Esophagus squamous epithelium (tissue), 5 donors: ENCODE measurements around the gene ZNFX1. TPM values are rescaled to one million over a fixed set of nuclear protein-coding genes. Genes with fewer than 3 reads are reported as not detected.
"Not testable (repeated sequence)": the region's sequence is repeated elsewhere in the genome, so short reads cannot be mapped to it uniquely, and the experiment has no call there.

Source experiments
- DNase-seq: peaks from one replicate; lab custom pipeline; 2025; lab: John Stamatoyannopoulos, UW
- H3K27ac ChIP-seq, 4 donors: fragments of 200-600 bp; sonication (generic); one replicate each; pipeline ENCODE4 v1.5.1; 2016 to 2019; ENCODE audit warnings: mild to moderate bottlenecking in 1 of 4
- H3K27me3 ChIP-seq, 4 donors: fragments of 200-600 bp; sonication (generic); 1 replicate in 3 of 4; 2 replicates in 1 of 4; pipeline versions ENCODE4 v1.5.1 to v1.6.0; 2017 to 2021; ENCODE audit warnings: antibody characterized with exemption in 1 of 4
- H3K36me3 ChIP-seq, 3 donors: fragments of 200-600 bp; sonication (generic); one replicate each; pipeline ENCODE4 v1.5.1; 2016 to 2019
- H3K4me1 ChIP-seq, 3 donors: fragments of 200-600 bp; sonication (generic); one replicate each; pipeline ENCODE4 v1.5.1; 2017 to 2019
- H3K4me3 ChIP-seq, 4 donors: fragments of 200-600 bp; sonication (generic); 1 replicate in 3 of 4; 2 replicates in 1 of 4; pipeline ENCODE4 v1.5.1; 2016 to 2019; ENCODE audit warnings: mild to moderate bottlenecking in 2 of 4, moderate library complexity in 1 of 4
- H3K9me3 ChIP-seq, 3 donors: fragments of 200-600 bp; sonication (generic); one replicate each; pipeline ENCODE4 v1.5.1; 2016 to 2019
- CTCF ChIP-seq, 6 experiments: fragments of 450-650 bp in 4 of 6; fragments of 200-600 bp in 2 of 6; sonication (generic) in 2 of 6; IDR thresholded peaks; one replicate each; pipeline ENCODE4 v1.5.1; 2016 to 2019; ENCODE audit warnings: antibody characterized with exemption in 6 of 6, mild to moderate bottlenecking in 4 of 6, moderate library complexity in 4 of 6
- POLR2A ChIP-seq, 4 donors: fragments of 450-650 bp; IDR thresholded peaks; one replicate each; pipeline ENCODE4 v1.6.1; 2017; ENCODE audit warnings: antibody characterized with exemption in 4 of 4, mild to moderate bottlenecking in 4 of 4, moderate library complexity in 3 of 4
- WGBS, 2 donors: methylation state at CpG; one replicate each; pipeline ENCODE4 v1.1.5; 2018; 5-methylcytosine and 5-hydroxymethylcytosine counted together
- intact Hi-C: fragments of 100-400 bp; cut with DNase I; formaldehyde crosslinking; loops from one replicate; pipeline ENCODE4 v1.15.0; 2022
- total RNA-seq, 4 donors: library from RNA; depleted of rRNA; stranded (reverse); fragments of >200 nt; gene quantifications; one replicate each; pipeline ENCODE4 v1.1.0, GENCODE V29; 2016
- donor health status: DM: yes; HTN: yes; CAD: no.

ZNFX1 gene
- total RNA-seq, 4 donors from 2014 or later = 12.8 to 25.2 (median 17.9) TPM

GRCh38 chr20:49225896-49226295 is 52.0 kb downstream of the ZNFX1 start:
- H3K27me3 ChIP-seq = no peaks in the 10 kb centered on the region
- H3K4me3 ChIP-seq = no peak overlapping the region
- intact Hi-C loops = no loop called here
- no peak for TF ChIP-seq POLR2A (IDR thresholded peaks at IDR 0.05)
- no peak for TF ChIP-seq CTCF (IDR thresholded peaks at IDR 0.05)
- no peaks in the 10 kb centered on the region for H3K9me3 ChIP-seq
- peaks cover 30 to 99% (median 69%) of the 10 kb centered on the region in 3 donors for H3K36me3 ChIP-seq
- 92% methylated on average over 7 of the region's 7 CpGs for WGBS, 2 donors
- H3K4me1 ChIP-seq = peaks cover 0 to 2% (median under 1%) of the 10 kb centered on the region in 3 donors
- no peak overlapping the region for H3K27ac ChIP-seq
- no peak for DNase-seq

- DNase-seq = no peak
- no peak for TF ChIP-seq POLR2A (IDR thresholded peaks at IDR 0.05)
- TF ChIP-seq CTCF (IDR thresholded peaks at IDR 0.05) = no peak
- H3K27ac ChIP-seq = peak overlapping the region; percentile 89 to 95 (median 94)
- 64 to 67% methylated on average over 20 to 22 of the region's 28 CpGs for WGBS, 2 donors
- no peaks in the 10 kb centered on the region for H3K27me3 ChIP-seq
- intact Hi-C loops = no loop called here
- H3K4me3 ChIP-seq = peak overlapping the region; percentile 54 to 84 (median 80)
- H3K36me3 ChIP-seq = peaks cover 4 to 45% (median 31%) of the 10 kb centered on the region in 3 donors
- H3K4me1 ChIP-seq = peaks cover 10 to 31% (median 10%) of the 10 kb centered on the region in 3 donors
- H3K9me3 ChIP-seq = no peaks in the 10 kb centered on the region
Measured at GRCh38 chr20:49219924-49220831, 57.7 kb downstream of the ZNFX1 start.

- Histone ChIP-seq H3K27me3 (no peaks in the 10 kb centered on the region), H3K27ac (peak within 1 kb of the TSS; percentile 89 to 95 (median 94)), H3K4me3 (peak within 1 kb of the TSS; percentile 54 to 84 (median 80)), H3K4me1 (peaks cover 10 to 31% (median 10%) of the 10 kb centered on the region in 3 donors), H3K36me3 (peaks cover 0 to 36% (median 22%) of the 10 kb centered on the region in 3 donors), H3K9me3 (no peaks in the 10 kb centered on the region)
- 0% methylated on average over 27 to 41 of the region's 46 CpGs for WGBS, 2 donors
- TF ChIP-seq POLR2A (IDR thresholded peaks at IDR 0.05) (peak in 3 of 4 donors; percentile 85 to 90 (median 86)), CTCF (IDR thresholded peaks at IDR 0.05) (peak in 3 of 6 experiments; percentile 9 to 43 (median 11))
- peak; percentile 92 for DNase-seq
- intact Hi-C loops = no loop called here
Measured at GRCh38 chr20:49219091-49219923, 58.5 kb downstream of the ZNFX1 start, which contains the start of gene DDX27. DDX27 (plus strand) TSS chr20:49219416; CDS start chr20:49219449, 33 bp downstream.

- H3K27me3 ChIP-seq, intact Hi-C loops, H3K9me3 ChIP-seq, DNase-seq: not testable (repeated sequence)
- Histone ChIP-seq H3K4me3 (peak overlapping the region in 3 of 4 donors; percentile 80 to 84 (median 81)), H3K4me1 (peaks cover 10 to 31% (median 10%) of the 10 kb centered on the region in 3 donors), H3K36me3 (peaks cover 0 to 30% (median 17%) of the 10 kb centered on the region in 3 donors), H3K27ac (peak overlapping the region; percentile 22 to 95 (median 90))
- 45 to 56% methylated on average over 5 to 13 of the region's 13 CpGs for WGBS, 2 donors
Measured at GRCh38 chr20:49218739-49219090, 59.1 kb downstream of the ZNFX1 start.

- WGBS, 2 donors = 13 to 17% methylated on average over 11 of the region's 11 CpGs
- H3K4me3 ChIP-seq = peak overlapping the region in 1 of 4 donors; percentile 21
Measured at GRCh38 chr20:49216991-49217578, 60.8 kb downstream of the ZNFX1 start.

More at GRCh38 chr20:49216991-49217578, 60.8 kb downstream of the ZNFX1 start:
- TF ChIP-seq POLR2A (IDR thresholded peaks at IDR 0.05) = no peak
- TF ChIP-seq CTCF (IDR thresholded peaks at IDR 0.05) = peak; percentile 86 to 95 (median 92)
- no peaks in the 10 kb centered on the region for H3K9me3 ChIP-seq
- no peaks in the 10 kb centered on the region for H3K27me3 ChIP-seq
- intact Hi-C loops = loop anchor here (2.0 kb wide), 1 partner anchor 84 kb away; no protein-coding TSS in a partner anchor
- peak overlapping the region in 2 of 4 donors; percentile 35 to 48 for H3K27ac ChIP-seq
- peak; percentile 23 for DNase-seq
- H3K4me1 ChIP-seq = peaks cover 10 to 31% (median 10%) of the 10 kb centered on the region in 3 donors
- peaks cover 0 to 14% (median 2%) of the 10 kb centered on the region in 3 donors for H3K36me3 ChIP-seq
